Neutrophil (primary cell): Measurements from ENCODE around the gene MMP24.
A peak's percentile ranks its signal among the peaks of the same experiment; 100 is the strongest.

Experiments used
- H3K27ac ChIP-seq: fragments of 200-600 bp; sonication (generic); 2 replicates; pipeline ENCODE4 v1.5.1; 2016; ENCODE audit warnings: mild to moderate bottlenecking, moderate library complexity
- H3K27me3 ChIP-seq: fragments of 200-600 bp; sonication (generic); 2 replicates; pipeline ENCODE4 v1.6.0; 2016; ENCODE audit warnings: mild to moderate bottlenecking
- H3K36me3 ChIP-seq: fragments of 200-600 bp; sonication (generic); 2 replicates; pipeline ENCODE4 v1.5.1; 2017
- H3K4me1 ChIP-seq, 2 experiments: fragments of 200-600 bp in 1 of 2; sonication (generic) in 1 of 2; 1 replicate in 1 of 2; 2 replicates in 1 of 2; pipeline versions ENCODE4 v1.5.1 to v1.6.1; 2013 to 2016; ENCODE audit warnings: low read depth in 1 of 2, low read length in 1 of 2, mild to moderate bottlenecking in 1 of 2, moderate library complexity in 1 of 2; ENCODE audit not compliant: control insufficient read depth in 1 of 2, insufficient read depth in 1 of 2
- H3K4me3 ChIP-seq, 2 experiments: fragments of 200-600 bp in 1 of 2; sonication (generic) in 1 of 2; 1 replicate in 1 of 2; 2 replicates in 1 of 2; pipeline ENCODE4 v1.5.1; 2013 to 2016; ENCODE audit warnings: low read depth in 1 of 2, low read length in 1 of 2, mild to moderate bottlenecking in 1 of 2, moderate library complexity in 1 of 2
- H3K9me3 ChIP-seq: fragments of 200-600 bp; sonication (generic); 2 replicates; pipeline ENCODE4 v1.5.1; 2016
- TF ChIP-seq, protein P1 (sequence below): fragments of 200-600 bp; sonication (generic); IDR thresholded peaks from 2 replicates; pipeline ENCODE4 v1.5.1; 2016; ENCODE audit warnings: antibody characterized with exemption

MMP24 gene

DNA sequence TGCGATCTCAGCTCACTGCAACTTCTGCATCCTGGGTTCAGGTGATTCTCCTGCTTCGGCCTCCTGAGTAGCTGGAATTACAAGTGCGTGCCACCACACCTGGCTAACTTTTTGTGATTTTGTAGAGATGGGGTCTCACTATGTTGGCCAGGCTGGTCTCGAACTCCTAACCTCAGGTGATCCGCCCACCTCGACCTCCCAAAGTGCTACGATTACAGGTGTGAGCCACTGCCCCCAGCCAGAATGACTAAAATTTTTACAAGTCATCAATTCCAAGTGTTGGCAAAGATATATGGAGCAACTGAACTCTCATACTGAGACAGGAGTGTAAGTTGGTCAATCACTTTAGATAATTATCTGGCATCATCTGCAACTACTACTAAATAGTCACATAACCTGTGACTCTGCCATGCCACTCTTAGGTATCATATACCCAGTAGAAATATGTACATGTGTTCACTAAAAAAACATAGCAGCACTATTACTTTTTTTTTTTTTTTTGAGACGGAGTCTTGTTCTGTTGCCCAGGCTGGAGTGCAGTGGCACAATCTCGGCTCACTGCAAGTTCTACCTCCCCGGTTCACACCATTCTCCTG, 55.1 kb downstream of the MMP24 start:
- no peaks in the 10 kb centered on the region for H3K27me3 ChIP-seq
- no peak overlapping the region for H3K27ac ChIP-seq
- H3K4me3 ChIP-seq = no peak overlapping the region
- H3K4me1 ChIP-seq = peaks cover 19 to 36% of the 10 kb centered on the region in 2 experiments
- TF ChIP-seq, protein P1, sequence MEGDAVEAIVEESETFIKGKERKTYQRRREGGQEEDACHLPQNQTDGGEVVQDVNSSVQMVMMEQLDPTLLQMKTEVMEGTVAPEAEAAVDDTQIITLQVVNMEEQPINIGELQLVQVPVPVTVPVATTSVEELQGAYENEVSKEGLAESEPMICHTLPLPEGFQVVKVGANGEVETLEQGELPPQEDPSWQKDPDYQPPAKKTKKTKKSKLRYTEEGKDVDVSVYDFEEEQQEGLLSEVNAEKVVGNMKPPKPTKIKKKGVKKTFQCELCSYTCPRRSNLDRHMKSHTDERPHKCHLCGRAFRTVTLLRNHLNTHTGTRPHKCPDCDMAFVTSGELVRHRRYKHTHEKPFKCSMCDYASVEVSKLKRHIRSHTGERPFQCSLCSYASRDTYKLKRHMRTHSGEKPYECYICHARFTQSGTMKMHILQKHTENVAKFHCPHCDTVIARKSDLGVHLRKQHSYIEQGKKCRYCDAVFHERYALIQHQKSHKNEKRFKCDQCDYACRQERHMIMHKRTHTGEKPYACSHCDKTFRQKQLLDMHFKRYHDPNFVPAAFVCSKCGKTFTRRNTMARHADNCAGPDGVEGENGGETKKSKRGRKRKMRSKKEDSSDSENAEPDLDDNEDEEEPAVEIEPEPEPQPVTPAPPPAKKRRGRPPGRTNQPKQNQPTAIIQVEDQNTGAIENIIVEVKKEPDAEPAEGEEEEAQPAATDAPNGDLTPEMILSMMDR = no peak
- peaks cover 30% of the 10 kb centered on the region for H3K36me3 ChIP-seq
- H3K9me3 ChIP-seq = no peaks in the 10 kb centered on the region

DNA sequence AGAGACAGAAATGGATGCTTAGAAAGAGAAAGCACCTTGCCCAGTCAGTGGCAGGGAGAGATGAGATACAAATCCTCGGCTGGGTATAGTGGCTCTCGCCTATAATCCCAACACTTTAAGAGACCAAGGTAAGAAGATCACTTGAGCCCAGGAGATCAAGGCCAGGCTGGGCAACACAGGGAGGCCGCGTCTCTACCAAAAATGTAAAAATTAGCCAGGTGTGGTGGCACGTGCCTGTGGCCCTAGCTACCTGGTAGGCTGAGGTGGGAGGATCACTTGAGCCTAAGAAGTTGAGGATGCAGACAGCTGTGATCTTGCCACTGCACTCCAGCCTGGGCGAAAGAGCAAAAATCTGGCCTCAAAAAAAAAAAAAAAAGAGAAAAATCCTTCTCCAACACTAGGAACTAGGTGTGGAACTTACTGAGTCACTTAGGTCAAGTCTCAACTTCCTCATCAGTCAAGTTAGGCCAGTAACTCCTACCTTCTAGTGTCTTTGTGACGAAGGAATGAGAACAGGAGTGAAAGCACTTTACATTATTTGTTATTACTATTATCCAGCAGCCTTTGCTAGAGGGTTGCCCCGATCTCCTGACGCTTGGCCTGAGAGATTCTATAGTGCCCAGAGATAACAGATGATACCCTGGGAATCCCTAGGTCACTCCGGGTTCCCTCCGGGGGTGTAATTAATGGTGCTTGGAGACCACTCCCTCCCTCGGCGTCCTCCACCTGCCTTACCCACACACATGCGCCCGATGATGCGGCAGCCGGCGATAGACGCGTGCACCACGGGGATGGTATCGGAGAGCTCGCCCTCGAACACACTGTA, 57.2 kb downstream of the MMP24 start:
- no peaks in the 10 kb centered on the region for H3K27me3 ChIP-seq
- peaks cover 20% of the 10 kb centered on the region for H3K36me3 ChIP-seq
- peak overlapping the region; percentile 92 for H3K27ac ChIP-seq
- no peaks in the 10 kb centered on the region for H3K9me3 ChIP-seq
- peaks cover 7 to 21% of the 10 kb centered on the region in 2 experiments for H3K4me1 ChIP-seq
- TF ChIP-seq, protein P1 = no peak
- H3K4me3 ChIP-seq = peak overlapping the region; percentile 75 to 87

DNA sequence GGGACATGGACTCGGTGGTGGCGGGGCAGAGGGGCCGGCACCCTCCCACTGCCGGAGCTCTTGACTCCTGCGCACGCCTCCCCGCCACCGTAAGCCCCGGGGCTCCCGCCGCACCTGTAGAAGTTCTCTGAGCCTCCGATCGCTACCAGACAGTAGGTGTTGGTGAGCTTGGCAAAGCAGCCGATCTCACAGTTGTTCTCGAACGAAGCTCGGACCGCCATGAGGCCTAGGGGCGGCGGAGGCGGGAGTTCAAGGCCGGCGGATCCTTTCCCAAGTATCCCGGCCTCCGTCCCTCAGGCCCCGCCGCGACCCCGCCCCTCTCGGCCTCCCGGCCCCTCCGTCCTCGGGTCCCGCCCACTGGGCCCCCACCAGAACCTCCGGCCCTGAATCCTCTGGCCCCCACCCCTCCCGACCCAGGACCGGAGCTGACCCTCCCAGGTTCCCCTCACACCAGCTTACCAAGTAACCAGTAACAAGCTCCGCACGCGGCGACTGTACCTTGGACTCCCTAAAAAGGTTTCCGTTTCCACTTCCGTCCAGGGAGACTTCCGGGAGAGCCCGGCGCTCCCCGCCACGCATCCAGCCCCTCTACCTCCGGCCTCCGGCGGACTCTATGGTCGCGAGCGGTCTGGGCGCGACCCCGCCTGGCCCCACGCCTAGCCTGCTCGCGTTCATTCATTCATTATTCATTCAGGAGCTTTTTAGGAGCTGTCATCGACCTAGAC, 57.9 kb downstream of the MMP24 start, which contains the start of gene EIF6:
TSS of gene EIF6 (minus strand) at position 506 of the 725 bp plus-strand sequence. CDS start at position 221, 285 bp downstream.
- Histone ChIP-seq H3K4me1 (peaks cover 7 to 19% of the 10 kb centered on the region in 2 experiments), H3K4me3 (peak within 1 kb of the TSS; percentile 75 to 87), H3K9me3 (no peaks in the 10 kb centered on the region), H3K27me3 (no peaks in the 10 kb centered on the region), H3K36me3 (peaks cover 12% of the 10 kb centered on the region), H3K27ac (peak within 1 kb of the TSS; percentile 92)
- TF ChIP-seq, protein P1 = no peak

DNA sequence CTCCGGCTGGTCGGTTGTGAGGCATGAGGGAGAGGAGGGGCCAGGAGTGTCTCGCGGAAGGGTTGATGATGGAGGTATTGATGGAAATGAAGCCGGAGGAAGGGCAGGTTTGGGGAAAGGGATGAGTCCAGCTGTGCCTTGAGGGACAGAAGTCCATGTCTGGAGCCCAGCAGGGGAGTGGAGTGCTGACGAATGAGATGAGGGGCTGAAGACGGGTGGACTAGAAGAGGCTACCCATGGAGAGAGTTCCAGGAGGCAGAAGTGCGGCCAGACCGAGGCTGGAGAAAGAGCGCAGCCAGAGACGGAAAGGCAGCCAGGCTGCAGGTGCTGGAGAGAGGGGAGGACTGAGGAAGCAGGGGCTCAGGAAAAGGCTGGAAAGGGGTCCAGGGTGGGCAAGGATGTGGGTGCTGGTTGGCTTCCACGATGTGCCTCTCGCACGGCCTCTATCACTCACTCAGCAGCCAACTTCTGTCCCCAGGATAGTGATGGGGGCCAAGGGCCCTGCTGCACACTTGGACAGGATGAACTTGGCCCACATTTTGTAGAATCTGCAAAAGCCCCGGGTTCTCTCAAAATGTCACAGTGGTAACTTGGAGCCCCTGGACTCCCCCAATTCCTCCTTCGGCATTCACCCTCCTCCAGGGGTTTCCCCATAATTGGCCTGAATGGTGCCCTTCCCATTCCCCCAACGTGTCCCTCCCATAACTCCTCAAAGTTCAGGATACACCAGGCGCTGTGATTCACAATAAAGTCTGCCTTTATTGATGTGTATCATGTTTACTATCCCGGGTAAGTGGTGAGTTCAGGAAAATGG, 58.7 kb downstream of the MMP24 start:
- peak overlapping the region; percentile 92 for H3K27ac ChIP-seq
- H3K9me3 ChIP-seq = no peaks in the 10 kb centered on the region
- peaks cover 7% of the 10 kb centered on the region for H3K36me3 ChIP-seq
- H3K27me3 ChIP-seq = no peaks in the 10 kb centered on the region
- TF ChIP-seq, protein P1 = no peak
- H3K4me3 ChIP-seq = peak overlapping the region; percentile 75 to 87
- H3K4me1 ChIP-seq = peaks cover 7 to 19% of the 10 kb centered on the region in 2 experiments

DNA sequence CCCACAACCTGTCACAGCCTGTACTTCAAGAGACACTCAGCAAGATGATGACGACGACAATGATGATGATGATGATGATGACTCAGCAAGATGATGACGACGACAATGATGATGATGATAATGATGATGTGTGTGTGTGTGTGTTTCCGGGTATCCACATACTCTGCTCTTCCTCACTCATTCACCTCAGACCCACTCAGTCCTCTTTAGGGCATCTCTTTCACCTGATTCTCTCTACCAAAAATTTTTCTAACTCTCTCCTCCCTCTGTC, 59.3 kb downstream of the MMP24 start:
- no peak overlapping the region for H3K4me3 ChIP-seq
- H3K36me3 ChIP-seq = peaks cover 2% of the 10 kb centered on the region
- H3K27me3 ChIP-seq = no peaks in the 10 kb centered on the region
- peaks cover 7 to 19% of the 10 kb centered on the region in 2 experiments for H3K4me1 ChIP-seq
- TF ChIP-seq, protein P1 = no peak
- H3K27ac ChIP-seq = no peak overlapping the region
- H3K9me3 ChIP-seq = no peaks in the 10 kb centered on the region
